OCI-LY7 (cell line): ENCODE results near the gene DGCR8.

ENCODE experiments used
- EZH2phosphoT487 ChIP-seq: fragments of 200-600 bp; sonication (generic); IDR thresholded peaks from 2 replicates; pipeline ENCODE4 v1.6.1; 2018; ENCODE audit warnings: low read depth, borderline replicate concordance, mild to moderate bottlenecking, mixed run types, antibody characterized with exemption, low read length, moderate library complexity, mixed read lengths
- TF ChIP-seq, protein P1 (sequence below): fragments of 200-600 bp; sonication (generic); conservative IDR thresholded peaks from 2 replicates; pipeline ENCODE4 v1.5.1; 2014; ENCODE audit warnings: mild to moderate bottlenecking, antibody characterized with exemption, low read length, moderate library complexity, mixed read lengths

DNA sequence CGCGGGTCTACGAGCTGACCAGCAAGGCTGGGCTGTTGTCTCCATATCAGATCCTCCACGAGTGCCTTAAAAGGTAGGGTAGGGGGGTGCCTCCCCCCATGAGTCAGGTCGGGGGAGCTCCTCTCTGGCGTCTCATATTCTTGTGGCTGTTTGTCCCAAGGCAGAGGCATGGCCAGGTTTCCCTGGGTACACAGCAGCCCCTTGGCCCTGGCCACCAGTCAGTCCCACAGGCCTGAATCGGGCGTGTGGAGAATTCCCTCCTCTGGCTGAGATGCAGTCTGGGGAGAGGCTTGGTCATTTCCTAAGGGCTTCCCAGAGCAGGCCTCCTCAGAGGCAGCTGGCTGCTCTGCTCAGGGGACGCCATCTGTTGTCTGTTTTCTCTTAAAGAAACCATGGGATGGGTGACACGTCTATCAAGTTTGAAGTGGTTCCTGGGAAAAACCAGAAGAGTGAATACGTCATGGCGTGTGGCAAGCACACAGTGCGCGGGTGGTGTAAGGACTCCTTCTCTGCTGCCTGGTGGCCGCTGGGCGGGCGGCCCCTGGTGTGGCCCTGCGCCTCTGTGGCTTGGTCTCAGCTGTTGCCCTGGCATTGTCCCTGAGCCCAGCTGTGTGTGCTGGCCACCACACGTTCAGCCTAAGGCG lies 26.3 kb downstream of the DGCR8 start:
- TF ChIP-seq, protein P1, sequence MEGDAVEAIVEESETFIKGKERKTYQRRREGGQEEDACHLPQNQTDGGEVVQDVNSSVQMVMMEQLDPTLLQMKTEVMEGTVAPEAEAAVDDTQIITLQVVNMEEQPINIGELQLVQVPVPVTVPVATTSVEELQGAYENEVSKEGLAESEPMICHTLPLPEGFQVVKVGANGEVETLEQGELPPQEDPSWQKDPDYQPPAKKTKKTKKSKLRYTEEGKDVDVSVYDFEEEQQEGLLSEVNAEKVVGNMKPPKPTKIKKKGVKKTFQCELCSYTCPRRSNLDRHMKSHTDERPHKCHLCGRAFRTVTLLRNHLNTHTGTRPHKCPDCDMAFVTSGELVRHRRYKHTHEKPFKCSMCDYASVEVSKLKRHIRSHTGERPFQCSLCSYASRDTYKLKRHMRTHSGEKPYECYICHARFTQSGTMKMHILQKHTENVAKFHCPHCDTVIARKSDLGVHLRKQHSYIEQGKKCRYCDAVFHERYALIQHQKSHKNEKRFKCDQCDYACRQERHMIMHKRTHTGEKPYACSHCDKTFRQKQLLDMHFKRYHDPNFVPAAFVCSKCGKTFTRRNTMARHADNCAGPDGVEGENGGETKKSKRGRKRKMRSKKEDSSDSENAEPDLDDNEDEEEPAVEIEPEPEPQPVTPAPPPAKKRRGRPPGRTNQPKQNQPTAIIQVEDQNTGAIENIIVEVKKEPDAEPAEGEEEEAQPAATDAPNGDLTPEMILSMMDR, result no peak
- no peak for TF ChIP-seq EZH2phosphoT487
